Ovary (tissue), 3 donors: ENCODE data around the gene DMXL2.
A peak's percentile ranks its signal among the peaks of the same experiment; 100 is the strongest.

Experiments
- CTCF ChIP-seq, 3 donors: fragments of 450-650 bp in 2 of 3; fragments of 200-600 bp in 1 of 3; IDR thresholded peaks; one replicate each; pipeline versions ENCODE4 v1.5.1 to v1.8.0; 2016 to 2022; ENCODE audit warnings: antibody characterized with exemption in 3 of 3, mild to moderate bottlenecking in 1 of 3
- EP300 ChIP-seq: sonication (generic); formaldehyde crosslinking; IDR thresholded peaks from one replicate; pipeline ENCODE4 v1.6.1; 2017; ENCODE audit warnings: antibody characterized with exemption
- POLR2A ChIP-seq: fragments of 450-650 bp; IDR thresholded peaks from one replicate; pipeline ENCODE4 v1.6.1; 2017; ENCODE audit warnings: antibody characterized with exemption, mild to moderate bottlenecking, moderate library complexity
- donor health status: DM: no; HTN: no; CAD: no.

DNA sequence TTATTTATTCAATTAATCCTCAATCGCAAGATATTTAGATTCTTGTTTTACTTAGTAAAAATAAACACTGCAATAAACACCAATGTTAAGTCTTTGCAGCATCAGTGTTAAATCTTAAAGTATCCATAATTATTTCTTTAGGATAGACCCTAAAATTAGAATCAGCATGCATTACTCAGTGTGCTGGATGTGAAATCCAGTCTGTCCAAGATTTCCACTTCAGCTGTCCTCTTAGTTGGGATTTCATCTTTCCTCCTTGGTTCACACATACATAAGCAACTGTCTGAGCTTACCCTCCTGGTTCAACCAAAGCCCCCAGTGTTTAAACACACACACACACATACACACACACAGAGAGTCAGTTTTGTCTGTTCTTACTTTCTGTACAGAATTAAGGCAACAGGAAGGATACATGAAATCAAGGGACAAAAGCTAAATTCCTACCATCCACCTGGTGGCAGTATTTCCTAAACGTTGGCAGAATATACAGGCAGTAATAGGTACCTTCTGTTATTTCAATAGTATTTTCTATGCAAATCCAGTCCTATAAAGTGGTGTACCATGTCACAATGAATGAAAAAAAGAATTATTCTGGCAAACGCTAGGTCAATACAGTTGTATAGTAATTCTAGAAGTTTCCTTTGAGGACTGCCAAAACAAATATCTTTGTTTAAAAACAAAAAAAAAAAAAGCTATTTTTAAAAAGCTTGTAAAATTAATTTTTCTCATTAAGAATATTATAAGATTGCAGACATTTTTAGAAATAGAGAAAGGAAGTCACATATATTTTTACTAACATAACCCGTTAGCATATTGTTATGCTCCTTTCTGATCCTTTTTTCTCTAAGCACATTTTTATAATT is 27.3 kb upstream of the DMXL2 start:
- TF ChIP-seq CTCF (IDR thresholded peaks at IDR 0.05): peak; percentile 52 to 86 (median 73)
- TF ChIP-seq POLR2A: no peak
- TF ChIP-seq EP300: no peak
